Measurements from ENCODE around the gene BRD2. TPM values are rescaled to one million over a fixed set of nuclear protein-coding genes. Genes with fewer than 3 reads are reported as not detected.

BRD2 gene
- total RNA-seq, 1 experiment from 2014 or later = 222 TPM

- no peak for TF ChIP-seq ESRRA (CRISPR knock-in tag; IDR thresholded peaks at IDR 0.05; ENCODE audit: borderline replicate concordance)
- no peak for TF ChIP-seq HMGXB4 (CRISPR knock-in tag; IDR thresholded peaks at IDR 0.05)
- TF ChIP-seq FOXK1 (CRISPR knock-in tag; IDR thresholded peaks at IDR 0.05) = no peak
- no peak for TF ChIP-seq CTCF (IDR thresholded peaks at IDR 0.05)
- TF ChIP-seq ARID4B (CRISPR knock-in tag; IDR thresholded peaks at IDR 0.05; ENCODE audit: borderline replicate concordance) = no peak
- no peak for TF ChIP-seq NR3C1 (CRISPR knock-in tag; conservative IDR thresholded peaks at IDR 0.05; ENCODE audit: low read depth)
- TF ChIP-seq GABPB1 (CRISPR knock-in tag; IDR thresholded peaks at IDR 0.05) = no peak
- no peak for TF ChIP-seq TP53 (CRISPR knock-in tag; IDR thresholded peaks at IDR 0.05)
Observed at GRCh38 chr6:33017018-33017417, 48.6 kb downstream of the BRD2 start (continued).

- Mint-ChIP-seq H3K4me1 (peaks cover 36% of the 10 kb centered on the region), H3K27me3 (ENCODE audit: low read depth) (no peaks in the 10 kb centered on the region; the same call in 1 of the 2 replicates)
- POLR2A ChIA-PET = no interaction called here
Observed at GRCh38 chr6:33017694-33018353, 49.4 kb downstream of the BRD2 start.

More at GRCh38 chr6:33017694-33018353, 49.4 kb downstream of the BRD2 start:
- Mint-ChIP-seq H3K36me3 (no peaks in the 10 kb centered on the region), H3K9me3 (no peaks in the 10 kb centered on the region), H3K4me3 (no peak overlapping the region), H3K27ac (no peak overlapping the region)
- DNase-seq (ENCODE audit: low spot score) (no peak), ATAC-seq (no peak)
- TF ChIP-seq FOXJ3 (CRISPR knock-in tag; IDR thresholded peaks at IDR 0.05; ENCODE audit: borderline replicate concordance) (no peak), ZNF263 (CRISPR knock-in tag; IDR thresholded peaks at IDR 0.05; ENCODE audit: low read depth) (no peak), ZNF138 (CRISPR knock-in tag; conservative IDR thresholded peaks at IDR 0.05) (no peak), GTF2I (CRISPR knock-in tag; conservative IDR thresholded peaks at IDR 0.05) (no peak), PRDM15 (CRISPR knock-in tag; IDR thresholded peaks at IDR 0.05) (no peak), NR3C1 (CRISPR knock-in tag; conservative IDR thresholded peaks at IDR 0.05; ENCODE audit: low read depth) (no peak), HMGA2 (CRISPR knock-in tag; IDR thresholded peaks at IDR 0.05) (no peak)
- CTCF ChIA-PET = interaction anchor here (0.6 to 2.3 kb wide), 5 partner anchors 33 to 156 kb away, joined by 3 to 13 read pairs (median 3); no protein-coding TSS in a partner anchor

All from WTC11 (cell line).